ENCODE results near the gene EIF4A3.

The EIF4A3 gene

GRCh38 chr17:80137131-80137530 lies 9.8 kb downstream of the EIF4A3 start:
- DNase-seq (ENCODE audit: low spot score) (no peak), FAIRE-seq (no peak)

GRCh38 chr17:80133626-80133970 lies 13.3 kb downstream of the EIF4A3 start:
- DNase-seq (ENCODE audit: low spot score) (no peak), FAIRE-seq (no peak)

GRCh38 chr17:80132906-80133625 lies 13.9 kb downstream of the EIF4A3 start:
- DNase-seq (ENCODE audit: low spot score) = no peak
- peak; percentile 71 for FAIRE-seq

GRCh38 chr17:80130992-80131391 lies 15.9 kb downstream of the EIF4A3 start:
- no peak for DNase-seq (ENCODE audit: low spot score)
- FAIRE-seq = no peak

- no peak for FAIRE-seq
- DNase-seq (ENCODE audit: low spot score) = no peak
Measured at GRCh38 chr17:80129006-80129565, 17.8 kb downstream of the EIF4A3 start.

GRCh38 chr17:80126449-80126715 lies 20.5 kb downstream of the EIF4A3 start:
- DNase-seq (ENCODE audit: low spot score) (no peak), FAIRE-seq (no peak)

GRCh38 chr17:80125656-80126448 lies 21.1 kb downstream of the EIF4A3 start:
- FAIRE-seq (peak; percentile 42), DNase-seq (ENCODE audit: low spot score) (no peak)

GRCh38 chr17:80124351-80124981 lies 22.5 kb downstream of the EIF4A3 start:
- DNase-seq (ENCODE audit: low spot score) (peak; percentile 47), FAIRE-seq (peak; percentile 27)

GRCh38 chr17:80123791-80124190 lies 23.1 kb downstream of the EIF4A3 start:
- DNase-seq (ENCODE audit: low spot score) = peak; percentile 72

GRCh38 chr17:80122926-80123505 lies 23.9 kb downstream of the EIF4A3 start:
- FAIRE-seq = no peak
- DNase-seq (ENCODE audit: low spot score) = no peak

More at GRCh38 chr17:80123791-80124190, 23.1 kb downstream of the EIF4A3 start:
- peak; percentile 35 for FAIRE-seq

- no peak for DNase-seq (ENCODE audit: low spot score)
- peak; percentile 90 for FAIRE-seq
Measured at GRCh38 chr17:80122026-80122575, 24.8 kb downstream of the EIF4A3 start.

- FAIRE-seq (peak; percentile 78), DNase-seq (ENCODE audit: low spot score) (no peak)
Measured at GRCh38 chr17:80119839-80120238, 27.1 kb downstream of the EIF4A3 start.

GRCh38 chr17:80119271-80119791 lies 27.6 kb downstream of the EIF4A3 start:
- DNase-seq (ENCODE audit: low spot score) (no peak), FAIRE-seq (no peak)

- no peak for DNase-seq (ENCODE audit: low spot score)
- no peak for FAIRE-seq
Measured at GRCh38 chr17:80118601-80119270, 28.2 kb downstream of the EIF4A3 start.

GRCh38 chr17:80117491-80118401 lies 29.2 kb downstream of the EIF4A3 start:
- FAIRE-seq (no peak), DNase-seq (ENCODE audit: low spot score) (no peak)

GRCh38 chr17:80116921-80117380 lies 30.0 kb downstream of the EIF4A3 start:
- FAIRE-seq (no peak), DNase-seq (ENCODE audit: low spot score) (no peak)

GRCh38 chr17:80116276-80116920 lies 30.5 kb downstream of the EIF4A3 start:
- DNase-seq (ENCODE audit: low spot score) (no peak), FAIRE-seq (peak; percentile 42)

GRCh38 chr17:80115159-80115558 lies 31.8 kb downstream of the EIF4A3 start:
- FAIRE-seq (no peak), DNase-seq (ENCODE audit: low spot score) (no peak)

GRCh38 chr17:80114758-80115157 lies 32.2 kb downstream of the EIF4A3 start:
- FAIRE-seq = no peak
- DNase-seq (ENCODE audit: low spot score) = no peak
